Dermis blood vessel endothelial cell (primary cell): Measurements from ENCODE around the gene BICD1. TPM values are rescaled to one million over a fixed set of nuclear protein-coding genes. Genes with fewer than 3 reads are reported as not detected.
A peak's percentile ranks its signal among the peaks of the same experiment; 100 is the strongest.

ENCODE experiments used
- DNase-seq: peaks from one replicate; pipeline ENCODE4 v3.0.0; 2010
- total RNA-seq: library from RNA; depleted of rRNA; stranded (reverse); fragments of >200 nt; gene quantifications from 2 replicates; pipeline ENCODE4 v1.2.3, GENCODE V29; 2014

BICD1 gene
- total RNA-seq, 1 donor from 2014 or later: 14.8 TPM

DNA sequence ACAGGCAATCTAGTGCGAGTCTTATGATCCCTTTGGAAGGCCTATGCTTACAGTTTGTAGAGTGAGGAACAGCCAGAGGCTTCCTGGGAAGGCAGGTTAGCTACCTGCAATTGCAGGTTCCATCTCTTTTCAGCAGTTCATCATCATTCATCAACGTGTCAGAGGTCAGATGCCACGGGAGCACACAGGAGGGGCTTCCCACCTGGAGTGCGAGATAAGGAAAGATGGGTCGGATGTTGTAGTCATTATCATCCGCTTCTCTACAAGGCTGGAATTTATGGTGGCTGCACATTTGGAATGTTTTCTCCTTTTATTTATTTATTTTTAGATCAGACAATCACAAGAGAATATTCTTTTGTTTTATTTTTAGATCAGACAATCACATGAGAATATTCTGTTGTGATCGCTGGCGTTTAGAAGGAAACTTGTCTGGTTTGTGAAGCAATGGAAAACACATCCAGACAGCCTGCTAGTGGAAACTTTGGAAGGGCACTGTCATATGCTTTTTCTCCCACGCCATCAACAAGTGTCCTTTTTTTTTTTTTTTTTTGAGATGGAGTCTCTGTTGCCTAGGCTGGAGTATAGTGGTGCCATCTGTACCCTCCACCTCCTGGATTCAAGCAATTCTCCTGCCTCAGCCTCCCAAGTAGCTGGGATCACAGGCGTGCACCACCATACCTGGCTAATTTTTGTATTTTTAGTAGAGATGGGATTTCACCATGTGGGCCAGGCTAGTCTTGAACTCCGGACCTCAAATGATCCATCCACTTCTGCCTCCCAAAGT is 1.9 kb upstream of the BICD1 start:
- peak; percentile 57 for DNase-seq

- DNase-seq: no peak
Observed at GRCh38 chr12:32105986-32106516, 596 bp upstream of the BICD1 start.

DNA sequence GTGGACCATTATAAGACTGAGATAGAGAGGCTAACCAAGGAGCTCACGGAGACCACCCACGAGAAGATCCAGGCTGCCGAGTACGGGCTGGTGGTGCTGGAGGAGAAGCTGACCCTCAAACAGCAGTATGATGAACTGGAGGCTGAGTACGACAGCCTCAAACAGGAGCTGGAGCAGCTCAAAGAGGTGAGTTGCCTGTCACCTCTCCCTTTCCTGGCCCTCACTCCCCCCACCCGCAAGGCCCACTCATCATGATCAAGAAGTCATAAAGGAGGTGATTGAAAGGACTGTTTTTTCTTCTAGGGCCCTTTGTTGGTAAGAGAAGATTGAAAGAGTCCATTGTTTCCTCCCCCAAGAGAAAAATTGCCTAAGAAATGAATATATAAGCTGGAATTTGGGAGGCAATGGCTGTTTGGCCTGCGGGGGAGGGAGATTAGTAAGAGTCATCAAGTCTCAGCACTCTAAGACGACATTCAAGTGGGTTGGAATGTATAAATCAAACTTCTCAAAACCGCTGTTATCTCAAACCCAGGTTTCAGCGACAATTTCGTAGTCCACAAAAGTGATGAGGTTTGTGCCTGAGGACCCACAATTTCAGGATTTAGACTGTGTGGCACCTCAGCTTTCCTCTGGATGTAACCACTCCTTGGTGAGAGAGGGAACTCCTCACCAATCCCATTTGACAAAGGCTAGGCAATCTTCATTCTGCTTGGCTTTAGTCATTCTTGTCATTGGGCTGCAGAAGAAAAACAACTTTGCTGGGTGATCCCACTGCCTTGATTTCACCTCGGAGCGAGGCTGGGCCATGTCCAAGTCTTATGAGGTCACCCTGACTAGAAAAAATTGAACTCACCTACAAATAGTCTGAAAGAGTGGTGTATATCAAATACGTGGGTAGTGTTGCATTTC is 966 bp downstream of the BICD1 start:
- DNase-seq: peak; percentile 62

DNA sequence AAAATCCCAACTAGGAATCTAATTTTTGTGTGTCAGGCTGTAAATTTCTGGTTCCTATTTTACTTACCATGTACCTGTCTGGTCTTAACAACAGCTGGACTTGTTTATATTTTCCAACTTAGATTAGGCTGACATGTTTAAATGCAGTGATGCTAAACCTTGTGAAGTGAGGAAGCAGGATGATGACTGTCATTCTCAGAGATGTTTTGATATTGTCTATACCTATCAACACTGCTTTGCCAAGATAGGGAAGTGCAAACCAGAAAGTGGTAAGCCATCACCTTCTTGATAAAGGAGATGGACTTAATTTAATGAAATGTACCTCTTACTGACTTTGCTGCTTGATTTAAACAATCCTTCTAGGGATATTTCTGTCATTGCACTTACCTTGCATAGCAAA is 2.1 kb downstream of the BICD1 start:
- no peak for DNase-seq

GRCh38 chr12:32110417-32110816 is 3.8 kb downstream of the BICD1 start:
- DNase-seq: no peak

GRCh38 chr12:32110942-32111341 is 4.3 kb downstream of the BICD1 start:
- no peak for DNase-seq

GRCh38 chr12:32115404-32116104 is 8.9 kb downstream of the BICD1 start:
- DNase-seq: peak; percentile 96

GRCh38 chr12:32116897-32117296 is 10.2 kb downstream of the BICD1 start:
- DNase-seq: no peak

DNA sequence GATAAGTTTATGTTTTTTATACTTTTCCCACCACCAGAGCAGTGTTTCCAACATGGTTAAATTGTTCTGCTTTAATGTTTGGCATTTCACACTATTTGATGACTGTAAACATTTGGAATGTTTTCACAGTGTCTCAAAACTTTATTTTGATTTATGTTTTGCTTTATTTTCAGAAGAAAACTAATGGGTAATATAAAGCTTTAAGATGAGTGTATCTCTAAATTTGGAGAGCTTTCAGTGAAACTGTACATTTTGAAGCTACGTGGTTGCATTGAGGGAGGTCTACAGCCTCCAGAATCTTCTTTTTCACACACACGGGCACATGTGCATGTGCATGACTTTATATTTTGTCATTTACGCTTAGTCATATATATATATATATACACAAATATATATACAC is 10.7 kb downstream of the BICD1 start:
- no peak for DNase-seq

GRCh38 chr12:32118806-32119205 is 12.2 kb downstream of the BICD1 start:
- DNase-seq: no peak

DNA sequence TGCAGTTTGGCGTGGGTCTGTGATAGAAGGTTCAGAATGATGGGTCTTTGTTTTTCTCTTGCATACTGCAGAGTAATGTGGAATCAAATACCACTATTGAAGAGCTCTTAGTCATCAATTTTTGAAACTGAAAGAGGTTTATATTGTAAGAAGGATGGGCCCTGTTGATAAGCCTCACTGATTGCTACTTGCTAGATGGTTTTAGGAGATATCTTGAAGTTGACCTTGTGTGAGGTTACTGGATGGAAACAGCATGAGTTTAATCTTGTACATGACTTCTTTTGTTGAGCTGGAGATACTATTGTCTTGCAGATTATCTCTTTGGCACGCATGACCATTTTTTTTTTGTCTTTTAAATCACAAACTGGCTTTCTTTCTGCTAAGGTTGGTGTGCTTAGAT is 13.8 kb downstream of the BICD1 start:
- DNase-seq: peak; percentile 19

GRCh38 chr12:32124637-32125036 is 18.0 kb downstream of the BICD1 start:
- no peak for DNase-seq

- no peak for DNase-seq
Observed at GRCh38 chr12:32125455-32126084, 18.9 kb downstream of the BICD1 start.

GRCh38 chr12:32126720-32127119 is 20.1 kb downstream of the BICD1 start:
- no peak for DNase-seq

- no peak for DNase-seq
Observed at GRCh38 chr12:32131666-32132065, 25.0 kb downstream of the BICD1 start.

GRCh38 chr12:32134101-32134888 is 27.6 kb downstream of the BICD1 start:
- peak; percentile 68 for DNase-seq

DNA sequence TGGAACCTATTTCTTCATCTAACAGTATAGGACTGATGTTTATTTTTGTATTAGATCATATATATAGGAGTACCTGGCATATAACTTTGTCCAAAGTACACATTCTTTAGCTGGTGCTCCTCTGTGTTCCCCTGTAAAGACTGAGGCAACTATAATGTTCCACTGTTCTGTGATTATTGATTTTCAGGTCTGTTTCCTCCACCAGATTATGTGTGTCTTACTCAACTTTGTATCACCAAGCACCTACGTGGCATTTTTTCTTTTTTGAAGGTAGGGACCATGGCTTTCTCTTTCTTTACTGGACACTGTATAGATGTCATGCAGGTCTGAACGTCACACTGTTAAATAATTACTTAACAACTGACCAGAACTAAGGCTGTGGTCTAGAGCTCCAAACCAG is 29.3 kb downstream of the BICD1 start:
- DNase-seq: no peak

GRCh38 chr12:32136404-32136803 is 29.8 kb downstream of the BICD1 start:
- no peak for DNase-seq

- peak; percentile 49 for DNase-seq
Observed at GRCh38 chr12:32139064-32139421, 32.4 kb downstream of the BICD1 start.

- DNase-seq: no peak
Observed at GRCh38 chr12:32140877-32141276, 34.2 kb downstream of the BICD1 start.

- no peak for DNase-seq
Observed at GRCh38 chr12:32145096-32145495, 38.4 kb downstream of the BICD1 start.
